Stimulated activated naive CD8-positive, alpha-beta T cell treated with anti-CD3 and anti-CD28 coated beads, Interleukin-15, Interleukin-2, amounts not matched to agents 100 U/mL and 50 U/mL, for 24 hours (primary cell): ENCODE data around the gene CYTH1.

Source experiments
- ATAC-seq: fragments of 150-1000 bp; cut with Tn5 transposase; one replicate; pipeline ENCODE4 v1.10.0; 2021
- DNase-seq: peaks from one replicate; pipeline ENCODE4 v3.0.0; 2021

Gene CYTH1

DNA sequence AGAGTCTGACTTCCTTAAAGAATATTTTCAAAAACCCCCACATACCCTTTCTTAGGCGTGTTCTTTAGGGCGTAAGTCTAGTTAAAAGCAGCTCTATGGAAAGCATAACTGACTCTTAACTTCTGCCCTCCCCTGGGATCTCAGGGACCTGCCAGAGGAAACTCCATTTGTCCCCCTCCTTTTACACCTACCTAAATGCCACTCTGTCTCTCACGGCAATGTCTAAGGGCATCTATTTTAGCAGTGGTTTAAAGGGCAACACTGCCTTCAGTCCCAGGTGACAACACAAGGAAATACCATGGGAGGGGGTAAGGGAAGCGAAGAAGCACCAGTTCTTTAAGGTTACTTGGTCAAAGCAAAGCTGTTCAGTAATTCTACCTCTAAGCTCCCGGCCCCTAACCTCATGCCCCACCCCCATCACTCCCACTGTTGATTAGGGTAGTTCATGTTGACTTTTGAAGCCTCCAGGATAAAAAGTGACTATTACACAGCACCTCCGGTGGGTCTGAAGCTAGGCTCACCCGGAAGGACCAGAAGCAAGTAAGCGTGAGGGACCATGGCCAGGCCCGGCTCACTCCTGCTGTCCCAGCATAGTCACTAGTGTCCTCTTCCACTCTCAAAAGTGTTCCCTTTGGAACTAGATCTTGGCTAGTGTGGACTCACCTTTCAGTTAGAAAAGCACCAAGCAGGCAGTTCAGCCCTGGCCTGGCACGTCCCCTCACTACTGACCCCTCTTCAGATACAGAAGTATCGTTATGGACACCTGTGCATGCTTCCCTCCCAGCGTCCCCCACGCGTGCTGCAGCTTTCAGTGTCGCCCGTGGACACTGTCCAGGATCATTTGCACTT lies 47.1 kb downstream of the CYTH1 start:
- ATAC-seq (peak; percentile 63), DNase-seq (no peak)

DNA sequence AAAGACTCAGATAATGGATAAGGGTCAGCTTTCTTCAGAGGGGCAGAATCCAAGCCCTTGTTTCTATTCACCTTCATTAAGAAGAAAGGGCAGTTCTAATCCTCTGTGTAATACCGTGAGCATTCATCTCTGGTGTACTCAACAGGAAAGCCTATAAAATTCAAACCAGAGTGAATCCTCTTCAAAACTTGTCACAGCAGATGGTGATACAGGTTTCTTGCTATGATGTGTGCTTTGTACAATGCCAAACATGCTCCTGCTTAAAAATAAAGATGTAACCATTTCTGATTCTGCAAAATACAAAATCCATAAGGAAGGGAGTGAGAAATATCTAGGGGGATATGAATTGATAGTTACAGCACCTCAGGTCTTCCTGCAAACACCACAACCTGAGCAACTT lies 49.7 kb downstream of the CYTH1 start:
- no peak for DNase-seq
- ATAC-seq: no peak

DNA sequence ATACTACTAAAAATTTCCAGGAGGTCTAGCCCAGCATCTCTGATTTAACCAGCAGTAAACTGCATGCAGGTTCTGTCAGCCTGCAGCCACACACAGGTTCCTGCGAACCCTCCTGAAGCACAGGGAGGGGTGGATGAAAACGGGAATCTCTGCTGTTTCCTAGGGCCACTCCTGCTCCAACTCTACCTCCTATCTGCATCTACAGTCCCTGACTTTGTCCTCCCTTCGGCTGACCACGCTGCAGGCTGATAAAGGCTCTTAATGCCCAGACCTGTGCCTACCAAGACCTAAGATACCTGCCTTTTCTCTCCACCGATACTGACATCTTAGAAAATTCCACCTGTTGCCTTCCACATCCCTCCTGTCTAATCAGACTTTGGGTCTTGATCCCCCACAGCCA lies 50.2 kb downstream of the CYTH1 start:
- ATAC-seq (no peak), DNase-seq (no peak)

DNA sequence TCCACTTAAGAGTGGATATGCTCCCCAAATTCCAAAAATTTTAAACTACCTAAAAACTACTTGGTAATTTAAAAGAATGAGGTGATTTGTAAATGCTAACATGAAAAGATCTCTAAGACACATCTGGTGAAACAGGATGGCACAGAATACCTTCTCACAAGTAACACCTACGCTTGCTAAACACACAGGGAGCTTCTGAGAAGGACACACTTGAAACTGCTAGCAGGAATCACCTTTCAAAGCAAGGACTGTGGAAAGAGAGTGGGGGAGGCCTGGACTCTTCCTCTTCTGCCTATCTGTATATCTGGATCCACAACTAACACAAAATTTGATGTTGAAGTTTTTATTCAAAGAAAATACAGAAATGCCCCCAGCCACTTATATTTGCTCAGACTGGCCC lies 52.4 kb downstream of the CYTH1 start:
- DNase-seq (no peak), ATAC-seq (no peak)

DNA sequence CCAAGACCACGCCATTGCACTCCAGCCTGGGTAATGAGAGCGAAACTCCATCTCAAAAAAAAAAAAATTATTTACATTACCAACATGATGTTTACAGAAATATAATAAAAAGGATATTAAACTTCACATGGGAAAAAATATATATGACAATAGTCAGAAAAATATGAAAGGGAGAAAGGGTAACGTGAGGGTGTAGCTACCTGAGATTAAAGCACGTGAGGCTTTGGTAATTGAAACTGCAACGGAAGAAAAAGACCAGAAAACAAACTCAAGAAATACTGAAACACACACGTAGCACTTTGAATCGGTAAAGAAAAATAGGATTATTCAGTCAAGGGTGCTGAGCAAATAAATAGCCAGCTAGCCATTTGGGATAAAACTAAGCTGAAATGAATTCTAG lies 53.6 kb downstream of the CYTH1 start:
- no peak for ATAC-seq
- DNase-seq: no peak

DNA sequence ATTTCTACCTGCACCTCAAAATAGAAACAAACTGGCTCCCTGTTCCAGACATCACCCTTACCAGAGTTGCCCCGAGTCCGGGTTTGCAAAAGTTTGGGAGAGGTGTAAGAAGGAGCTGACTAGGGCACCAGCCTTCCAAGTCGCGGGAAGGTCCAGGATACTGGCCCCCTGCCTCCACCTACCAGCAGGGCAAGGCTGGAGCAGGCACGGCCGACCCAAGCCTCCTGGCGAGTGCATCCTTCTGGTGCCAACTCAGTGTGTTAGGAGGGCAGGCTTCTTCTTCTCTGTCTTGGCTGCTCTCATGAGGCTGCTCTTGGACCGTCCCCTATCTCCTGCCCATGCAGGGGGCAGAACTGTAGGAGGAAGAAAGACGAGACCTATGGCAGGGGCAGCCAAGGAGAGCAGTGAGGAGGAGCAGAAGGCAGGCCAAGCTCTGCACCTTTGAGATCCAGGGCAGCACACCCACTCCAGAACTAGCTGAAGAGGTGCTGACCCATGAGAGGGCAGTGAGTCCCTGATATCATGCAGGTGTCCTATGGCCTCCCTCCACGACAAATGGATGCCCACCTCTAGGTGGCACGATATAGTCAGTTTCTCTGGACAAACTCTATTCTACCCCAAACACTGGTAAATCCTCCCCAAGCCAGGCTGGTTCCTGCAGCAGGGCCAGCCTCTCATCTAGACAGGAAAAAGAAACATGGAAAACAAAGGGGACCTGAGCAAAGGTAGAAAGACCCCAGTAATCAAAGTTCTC lies 54.4 kb downstream of the CYTH1 start:
- ATAC-seq (no peak), DNase-seq (no peak)

DNA sequence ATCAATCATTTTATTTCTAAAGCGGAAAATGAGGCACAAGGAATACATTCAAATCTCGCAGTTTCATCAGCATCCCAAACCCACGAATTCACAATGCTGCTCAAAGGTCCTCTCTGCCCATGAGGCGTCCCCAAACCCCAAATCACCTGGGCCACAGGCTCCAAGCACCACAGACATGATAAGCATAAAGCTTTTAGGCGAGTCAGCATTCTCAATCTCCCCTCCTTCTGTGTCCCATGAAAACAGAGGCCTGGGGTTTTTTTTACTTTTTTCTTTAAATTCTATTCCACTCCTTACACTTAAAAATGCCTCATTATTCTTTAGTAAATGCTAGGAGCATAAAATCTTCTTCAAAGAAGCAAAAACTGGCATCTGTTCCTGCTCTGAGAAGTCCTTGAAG lies 55.0 kb downstream of the CYTH1 start:
- ATAC-seq (no peak), DNase-seq (no peak)

DNA sequence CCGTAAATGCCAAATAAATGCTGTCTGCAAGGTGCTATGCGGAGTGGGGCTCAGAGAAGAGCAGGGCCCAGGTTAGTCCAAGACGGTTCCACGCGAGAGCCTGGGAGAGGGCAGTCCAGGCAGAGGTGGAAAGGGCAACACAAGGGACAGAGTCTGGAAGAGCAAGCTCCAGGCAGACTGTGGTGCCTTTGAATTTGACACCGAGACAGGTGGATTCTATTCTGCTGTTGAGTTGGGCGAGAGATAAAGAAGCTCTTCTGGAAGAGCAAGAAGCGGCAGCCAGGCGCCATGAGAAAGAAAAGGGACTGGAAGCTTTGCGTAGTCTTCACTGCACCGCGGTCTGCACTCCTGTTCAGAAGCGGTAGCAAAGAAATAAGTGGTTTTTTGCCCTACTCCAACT lies 55.6 kb downstream of the CYTH1 start:
- DNase-seq (no peak), ATAC-seq (no peak)

DNA sequence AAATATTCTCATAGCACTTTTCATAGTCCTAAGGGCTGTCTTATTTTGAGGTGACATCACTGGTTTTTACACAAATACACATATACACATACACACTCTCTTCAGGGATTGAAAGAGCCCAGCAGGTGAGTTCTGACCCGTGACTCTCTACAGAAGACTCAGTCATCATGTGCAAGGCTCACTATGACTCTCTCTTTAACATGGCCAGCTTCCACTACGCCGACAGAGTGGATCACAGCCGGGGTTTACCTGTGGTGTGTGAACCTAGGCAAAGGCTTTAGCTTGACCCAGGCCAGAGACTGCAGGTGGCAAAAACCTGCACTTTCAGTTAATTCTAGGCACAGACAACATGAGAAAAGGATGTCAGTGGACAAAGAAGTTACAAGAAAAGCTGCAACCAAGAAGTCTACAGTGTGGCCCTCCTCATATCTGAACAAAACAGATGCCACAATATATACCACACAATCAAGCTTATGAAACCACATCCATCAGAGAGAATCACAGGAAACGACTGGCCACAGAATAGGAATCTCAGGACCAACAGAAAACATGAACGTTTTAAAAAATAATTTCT lies 56.5 kb downstream of the CYTH1 start:
- peak; percentile 85 for ATAC-seq
- DNase-seq: no peak

DNA sequence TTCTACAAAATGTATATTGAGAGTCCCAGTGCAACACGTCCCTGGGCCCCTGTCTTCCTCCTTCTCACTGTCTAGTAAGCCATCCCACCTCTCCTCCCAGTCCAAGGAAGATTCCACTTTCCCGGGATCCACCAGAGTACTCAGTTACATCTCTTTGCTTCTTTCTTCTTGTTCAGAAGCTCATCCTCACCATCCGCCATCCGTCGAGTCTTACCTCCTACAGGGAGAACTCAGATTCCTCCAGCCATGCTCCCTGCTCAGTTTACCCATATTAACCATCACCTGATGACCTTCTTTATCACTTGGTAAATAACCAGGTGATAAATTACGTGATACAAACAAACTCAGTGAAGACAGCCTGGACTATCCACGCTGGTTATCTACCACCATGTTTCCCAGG lies 57.1 kb downstream of the CYTH1 start:
- DNase-seq (no peak), ATAC-seq (no peak)

DNA sequence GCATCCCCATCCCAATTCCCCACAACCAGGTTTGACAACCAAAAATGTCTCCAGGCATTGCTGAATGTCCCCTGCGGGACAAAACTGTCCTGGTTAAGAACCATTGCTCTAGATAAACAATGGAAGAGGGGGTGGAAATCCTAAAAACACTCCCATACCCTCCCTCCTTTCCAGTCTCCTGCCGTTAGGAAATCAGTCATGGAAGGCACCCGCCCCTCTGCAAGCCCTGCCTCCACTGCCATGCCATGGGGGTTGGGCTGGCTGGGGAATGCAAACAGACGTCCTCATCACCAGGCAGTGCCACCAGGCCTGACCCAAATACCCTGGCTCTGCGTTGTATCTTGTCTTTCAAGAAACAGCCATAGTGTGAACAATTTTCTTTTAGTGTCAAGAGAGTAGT lies 57.5 kb downstream of the CYTH1 start:
- DNase-seq (no peak), ATAC-seq (no peak)

DNA sequence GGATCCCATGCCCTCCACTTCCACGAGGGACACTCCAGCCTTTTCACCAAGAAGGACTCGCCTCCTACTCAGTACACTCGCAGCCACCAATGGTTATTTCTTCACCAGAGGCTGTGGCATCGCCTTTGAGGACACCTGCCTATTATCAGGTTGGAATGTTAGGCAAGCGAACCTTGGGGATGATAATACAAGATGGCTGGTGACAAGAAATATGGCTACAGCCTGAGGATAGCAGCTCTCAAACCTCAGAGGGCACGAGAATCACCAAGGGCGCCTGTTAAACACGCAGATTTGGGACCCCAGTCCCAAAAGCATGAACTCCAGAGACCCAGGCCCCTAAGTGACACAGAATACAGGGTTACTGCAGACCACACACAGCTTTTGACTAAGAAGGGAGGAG lies 58.1 kb downstream of the CYTH1 start:
- ATAC-seq: no peak

DNA sequence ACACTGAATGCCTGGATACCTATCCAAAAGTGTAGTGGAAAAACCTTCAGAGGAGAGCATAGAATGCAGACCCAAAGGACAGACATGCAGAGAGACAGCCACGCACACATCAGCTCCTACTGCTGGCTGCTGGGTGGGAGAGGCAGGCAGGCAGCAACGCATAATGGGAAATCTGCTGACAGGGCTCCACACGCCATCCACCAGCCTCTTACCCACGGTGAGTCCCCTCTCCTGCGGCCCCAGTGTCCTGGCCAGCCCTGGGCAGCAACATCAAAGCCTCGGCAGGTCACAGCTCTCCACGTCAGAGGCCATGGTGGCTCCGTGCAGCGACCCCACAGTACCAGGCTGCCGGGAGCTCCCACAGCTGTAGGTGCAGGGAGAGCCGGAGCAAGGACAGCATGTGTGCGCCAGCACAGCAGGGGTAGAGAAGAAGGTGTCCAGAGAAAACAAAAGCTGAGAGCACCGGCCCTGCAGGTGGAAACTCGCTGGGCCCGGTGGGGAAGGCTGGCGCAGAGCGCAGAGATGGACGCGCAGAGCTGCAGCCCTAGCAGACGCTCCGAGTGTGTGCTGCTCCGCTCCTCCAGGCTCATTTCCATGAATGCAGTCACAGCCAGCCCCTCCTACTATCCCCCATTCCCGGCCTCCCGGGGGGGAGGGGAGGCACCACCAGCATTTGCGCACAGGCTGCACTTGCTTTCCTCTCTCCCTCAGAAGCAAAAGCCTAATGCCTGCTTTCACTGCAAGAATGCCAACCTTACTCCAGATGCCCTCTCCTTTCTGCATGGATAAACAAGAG lies 58.9 kb downstream of the CYTH1 start:
- DNase-seq (no peak), ATAC-seq (no peak)

More for the DNA sequence above, 58.1 kb downstream of the CYTH1 start:
- no peak for DNase-seq

DNA sequence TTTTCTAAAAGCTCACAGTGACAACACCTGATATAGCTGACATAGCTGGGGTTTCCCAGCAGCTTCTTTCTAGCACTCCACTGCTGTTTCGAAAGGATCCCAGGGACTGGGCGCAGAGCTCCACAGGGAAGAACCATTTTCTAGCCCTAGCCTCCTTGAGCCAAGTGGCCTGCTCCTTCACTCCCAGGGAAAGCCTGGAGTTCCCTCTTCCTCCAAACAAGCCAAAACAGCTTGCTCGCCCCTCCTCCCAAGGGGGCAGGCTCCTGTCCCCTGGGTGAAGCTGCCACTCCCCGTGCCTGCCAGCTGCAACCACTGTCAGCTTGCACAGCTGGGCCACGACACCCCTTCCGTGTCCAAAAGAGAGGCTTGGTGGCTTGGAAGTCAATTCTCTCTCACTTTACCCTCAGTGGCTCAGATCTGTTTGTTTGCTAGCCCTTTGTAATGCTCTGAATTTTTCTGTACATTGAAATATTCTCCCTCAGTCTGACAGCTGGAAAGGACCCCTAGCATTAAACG lies 59.8 kb downstream of the CYTH1 start:
- DNase-seq (no peak), ATAC-seq (no peak)

DNA sequence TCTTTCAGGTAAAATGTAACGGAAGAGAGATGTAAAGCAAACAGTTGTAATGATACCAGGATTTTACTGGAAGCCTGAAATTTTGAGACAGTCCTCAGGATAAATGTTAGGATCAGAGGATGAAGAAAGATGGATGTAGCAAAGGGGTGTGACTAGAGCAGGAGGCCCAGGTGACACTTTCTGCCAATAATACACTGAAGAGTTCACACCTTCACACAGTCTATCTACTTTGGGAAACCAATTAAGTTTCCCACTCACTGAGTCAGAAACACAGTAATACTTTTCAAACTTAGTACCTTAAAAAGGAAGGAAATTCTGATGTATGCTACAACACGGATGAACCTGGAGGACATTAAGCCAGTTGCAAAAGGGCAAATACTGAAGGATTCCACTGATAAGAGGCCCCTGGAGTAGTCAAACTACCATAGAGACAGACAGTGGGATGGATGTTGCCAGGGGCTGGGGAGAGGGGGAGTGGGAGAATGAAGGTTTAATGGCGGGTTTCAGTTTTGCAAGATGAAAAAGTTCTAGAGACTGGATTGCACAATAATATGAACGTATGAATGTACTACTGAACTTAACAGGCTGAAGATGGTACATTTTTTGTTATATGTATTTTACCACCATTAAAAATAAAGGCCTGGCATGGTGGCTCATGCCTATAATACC lies 62.3 kb downstream of the CYTH1 start:
- peak; percentile 81 for ATAC-seq
- no peak for DNase-seq

DNA sequence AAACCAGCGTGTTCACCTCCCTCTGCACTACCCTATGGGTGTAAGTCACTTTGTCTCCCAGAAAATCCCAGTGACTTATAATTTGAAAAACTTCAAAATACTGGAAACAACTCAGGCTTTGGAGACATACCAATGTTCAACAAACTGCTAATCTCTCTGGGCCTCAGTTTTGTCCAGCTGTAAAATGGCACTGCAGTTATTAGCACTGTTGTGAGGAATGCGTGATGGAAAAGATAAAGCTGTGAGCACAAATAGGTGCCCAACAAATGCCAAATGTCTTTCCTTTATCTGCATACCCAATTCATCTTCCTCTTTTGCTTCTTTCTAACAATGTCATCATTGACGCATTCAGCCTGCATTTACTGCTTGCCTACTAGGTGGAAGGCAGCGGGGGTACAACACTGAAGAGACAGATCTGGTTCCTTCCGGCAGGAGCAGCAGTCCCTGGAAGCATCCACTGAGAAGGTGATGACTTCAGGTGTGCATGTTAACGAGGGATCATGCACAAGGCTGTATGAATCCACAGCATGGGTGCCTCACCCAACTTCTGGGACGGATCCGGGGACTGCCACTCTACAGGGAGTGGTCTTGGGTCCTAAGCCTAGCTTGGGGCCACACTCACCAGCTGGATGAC lies 63.4 kb downstream of the CYTH1 start:
- DNase-seq (no peak), ATAC-seq (no peak)

DNA sequence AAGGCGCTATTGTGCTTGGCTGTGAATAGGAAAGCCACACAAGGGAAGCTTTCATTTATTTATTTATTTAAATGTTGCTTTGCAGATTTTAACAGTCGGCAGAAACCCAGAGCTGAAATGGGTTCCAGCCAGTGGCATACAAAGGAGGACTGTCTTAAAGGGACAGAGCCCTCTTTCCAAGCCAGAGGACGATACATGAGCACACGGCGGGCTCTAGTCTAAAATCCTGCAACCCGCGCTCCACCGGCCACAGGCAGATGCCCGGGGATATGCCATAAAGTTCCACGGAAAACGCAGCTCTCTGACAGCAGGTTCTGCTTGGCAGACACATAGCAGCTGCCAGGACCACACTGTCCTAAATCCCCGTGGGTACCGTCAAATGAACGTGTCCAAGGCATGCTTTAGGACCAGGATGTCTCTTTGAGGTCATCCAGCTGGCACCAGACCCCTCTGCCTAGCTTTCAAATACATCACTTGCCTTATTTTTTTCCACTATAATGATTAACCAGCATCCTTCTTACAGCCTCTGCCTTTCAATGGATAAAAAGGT lies 64.6 kb downstream of the CYTH1 start:
- ATAC-seq (no peak), DNase-seq (no peak)

DNA sequence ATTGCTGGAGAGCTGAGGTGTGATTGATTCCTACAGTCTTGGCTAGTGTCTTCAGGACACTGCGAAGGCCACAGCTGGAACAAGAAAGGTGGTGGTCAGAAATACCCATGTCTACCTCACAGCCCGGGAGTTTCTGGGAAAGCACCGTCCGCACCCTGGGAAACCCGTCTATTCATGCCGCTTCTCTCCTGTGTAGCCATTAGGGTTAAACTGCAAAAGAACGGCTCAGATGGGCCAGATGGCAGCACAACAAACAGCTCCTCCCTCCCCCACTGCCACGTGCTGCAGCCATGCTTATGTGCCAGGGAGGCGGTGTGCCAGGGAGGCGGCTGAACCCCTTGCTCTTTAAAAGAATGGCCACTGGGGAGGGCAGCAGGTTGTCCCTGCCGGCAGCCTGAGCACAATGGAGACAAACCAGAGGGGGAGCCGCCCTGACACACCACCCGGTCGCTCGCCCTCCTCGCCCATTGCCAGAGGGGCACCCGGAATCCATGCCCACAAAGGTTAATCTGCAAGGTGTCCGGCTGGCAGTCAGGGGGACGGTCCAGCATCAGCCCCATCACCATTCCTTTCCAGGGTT lies 65.2 kb downstream of the CYTH1 start:
- no peak for DNase-seq
- ATAC-seq: no peak

DNA sequence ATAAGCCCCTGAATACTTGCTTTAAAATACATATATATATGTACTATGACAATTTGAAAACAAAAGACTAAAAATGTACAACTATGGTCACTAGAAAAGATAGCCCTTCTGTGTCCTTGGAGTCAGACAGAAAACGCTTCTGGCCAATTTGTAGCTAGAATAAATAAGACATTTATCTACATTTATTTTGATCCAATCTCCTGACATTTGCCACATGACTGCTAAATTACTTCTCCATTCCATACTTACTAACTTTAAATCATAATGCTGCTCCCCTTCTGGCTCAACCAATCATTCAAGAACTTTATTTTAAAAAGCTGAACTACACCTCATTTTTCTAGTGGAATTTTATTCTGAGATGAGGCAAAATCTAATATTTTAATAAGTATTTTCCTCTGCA lies 65.8 kb downstream of the CYTH1 start:
- DNase-seq (no peak), ATAC-seq (no peak)

DNA sequence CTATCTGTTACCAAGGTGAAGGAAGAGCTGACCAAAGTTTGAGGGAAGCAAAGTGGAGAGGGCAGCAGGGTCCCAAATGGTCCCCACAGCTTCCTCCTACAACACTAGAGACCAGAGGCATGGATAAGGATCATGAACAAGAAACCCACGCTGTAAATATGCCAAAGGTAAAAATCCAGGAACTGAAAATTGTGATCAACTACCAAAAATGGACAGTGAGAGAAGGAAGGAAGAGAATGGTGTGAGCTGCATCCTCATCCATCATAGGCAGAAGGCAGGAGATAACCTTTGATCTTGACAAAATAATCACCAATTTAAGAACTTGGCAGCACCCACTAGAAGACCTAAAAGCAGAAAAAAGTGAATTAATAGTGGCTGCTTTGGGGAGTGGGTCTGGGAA lies 66.2 kb downstream of the CYTH1 start:
- DNase-seq: no peak
- no peak for ATAC-seq
